Keratinocyte (primary cell): ENCODE measurements around the gene KRTAP10-6. TPM values are rescaled to one million over a fixed set of nuclear protein-coding genes. Genes with fewer than 3 reads are reported as not detected.

Experiments used
- DNase-seq: peaks from one replicate; pipeline ENCODE4 v3.0.0-alpha.2; 2011; ENCODE audit warnings: low read depth, missing footprints, low spot score
- FAIRE-seq: peaks from 2 replicates; lab custom pipeline; 2011; peaks lifted over from hg19 to GRCh38; lab: Jason Lieb, UNC
- H2AFZ ChIP-seq: 2 replicates; pipeline ENCODE4 v1.6.0; 2012; ENCODE audit warnings: low read length, control low read depth, inconsistent platforms; ENCODE audit not compliant: control insufficient read depth
- H3K27ac ChIP-seq: 2 replicates; pipeline ENCODE4 v1.5.1; 2011; ENCODE audit warnings: low read length; ENCODE audit not compliant: control insufficient read depth, insufficient read depth
- H3K27me3 ChIP-seq: 3 replicates; pipeline ENCODE4 v1.6.0; 2011; ENCODE audit warnings: low read length; ENCODE audit not compliant: control insufficient read depth, insufficient read depth; ENCODE audit errors: extremely low read depth
- H3K36me3 ChIP-seq, 2 experiments: 2 replicates in 1 of 2; 3 replicates in 1 of 2; pipeline ENCODE4 v1.5.1; 2011; ENCODE audit warnings: low read length in 2 of 2, mild to moderate bottlenecking in 1 of 2; ENCODE audit not compliant: control insufficient read depth in 2 of 2, insufficient read depth in 2 of 2; ENCODE audit errors: extremely low read depth in 1 of 2
- H3K4me1 ChIP-seq: 3 replicates; pipeline ENCODE4 v1.5.1; 2011; ENCODE audit warnings: low read length; ENCODE audit not compliant: control insufficient read depth, insufficient read depth; ENCODE audit errors: extremely low read depth
- H3K4me2 ChIP-seq: 3 replicates; pipeline ENCODE4 v1.6.0; 2011; ENCODE audit warnings: low read depth, low read length; ENCODE audit not compliant: control insufficient read depth, insufficient read depth; ENCODE audit errors: extremely low read depth
- H3K4me3 ChIP-seq, 3 experiments: fragments of 200-600 bp in 1 of 3; sonication (generic) in 1 of 3; 2 replicates in 2 of 3; 3 replicates in 1 of 3; pipeline ENCODE4 v1.5.1; 2011 to 2016; ENCODE audit warnings: low read length in 3 of 3, mild to moderate bottlenecking in 3 of 3, control low read depth in 2 of 3, inconsistent platforms in 1 of 3, low read depth in 1 of 3, mixed read lengths in 1 of 3, mixed run types in 1 of 3, moderate library complexity in 1 of 3; ENCODE audit not compliant: control insufficient read depth in 2 of 3, insufficient read depth in 2 of 3; ENCODE audit errors: extremely low read depth in 1 of 3
- H3K79me2 ChIP-seq: 2 replicates; pipeline ENCODE4 v1.6.0; 2012; ENCODE audit warnings: low read length; ENCODE audit not compliant: control insufficient read depth, insufficient read depth
- H3K9ac ChIP-seq: 3 replicates; pipeline ENCODE4 v1.6.0; 2011; ENCODE audit warnings: low read length; ENCODE audit not compliant: control insufficient read depth, insufficient read depth; ENCODE audit errors: extremely low read depth
- H3K9me1 ChIP-seq: 3 replicates; pipeline ENCODE4 v1.6.0; 2011; ENCODE audit warnings: low read length; ENCODE audit not compliant: control insufficient read depth, insufficient read depth; ENCODE audit errors: extremely low read depth
- H3K9me3 ChIP-seq: 2 replicates; pipeline ENCODE4 v1.5.1; 2012; ENCODE audit warnings: low read depth, low read length; ENCODE audit not compliant: control insufficient read depth
- H4K20me1 ChIP-seq: 3 replicates; pipeline ENCODE4 v1.6.0; 2011; ENCODE audit warnings: low read length; ENCODE audit not compliant: control insufficient read depth, insufficient read depth; ENCODE audit errors: extremely low read depth
- CTCF ChIP-seq, 3 experiments: IDR thresholded peaks in 1 of 3; conservative IDR thresholded peaks in 1 of 3; optimal IDR thresholded peaks in 1 of 3; 2 replicates in 2 of 3; 3 replicates in 1 of 3; pipeline versions ENCODE3 to v1.5.1; 2011; ENCODE audit warnings: low read length in 3 of 3, mild to moderate bottlenecking in 3 of 3, moderate library complexity in 2 of 3, control low read depth in 1 of 3, inconsistent platforms in 1 of 3; ENCODE audit not compliant: insufficient read depth in 2 of 3; ENCODE audit errors: extremely low read depth in 1 of 3
- EZH2 ChIP-seq: IDR thresholded peaks from one replicate; pipeline ENCODE4 v1.6.1; 2012; ENCODE audit warnings: inconsistent platforms, mild to moderate bottlenecking, low read length, moderate library complexity
- dilution Hi-C: fragments of 300-500 bp; cut with MboI; formaldehyde crosslinking; loops from one replicate; pipeline ENCODE4 v1.7.0; 2020; ENCODE audit warnings: low sequenced_read_pairs; ENCODE audit not compliant: extremely low pct_ligation_motif_present
- polyA plus RNA-seq, 5 experiments: library from polyadenylated mRNA; depleted of rRNA in 3 of 5; stranded (reverse) in 3 of 5; stranded (forward) in 1 of 5; unstranded in 1 of 5; fragments of >200 nt; gene quantifications; 1 replicate in 1 of 5; 2 replicates in 3 of 5; 3 replicates in 1 of 5; pipeline versions ENCODE4 v1.2.1 to v1.2.3, GENCODE V29; 2011 to 2012; ENCODE audit warnings: missing spikeins in 2 of 5, low read depth in 1 of 5, low replicate concordance in 1 of 5

Gene KRTAP10-6
- polyA plus RNA-seq, 1 donor (not counting 4 experiments of a cell fraction or from before 2014, with no cell fraction given) = not detected

- Histone ChIP-seq H3K4me1 (peaks cover 22% of the 10 kb centered on the region), H3K79me2 (no peaks in the 10 kb centered on the region), H2AFZ (peak overlapping the region; percentile 29), H4K20me1 (no peaks in the 10 kb centered on the region), H3K27ac (no peak overlapping the region), H3K4me2 (peak overlapping the region; percentile 52), H3K9ac (no peak overlapping the region), H3K27me3 (peaks cover 4% of the 10 kb centered on the region), H3K9me1 (no peaks in the 10 kb centered on the region), H3K36me3 (no peaks in the 10 kb centered on the region), H3K4me3 (no peak overlapping the region), H3K9me3 (no peaks in the 10 kb centered on the region)
- DNase-seq = no peak
- dilution Hi-C loops = no loop called here
- FAIRE-seq = peak; percentile 32
- no peak for TF ChIP-seq EZH2
- TF ChIP-seq CTCF (optimal IDR thresholded peaks at IDR 0.05 in 1 of 3, IDR thresholded peaks at IDR 0.05 in 1 of 3, conservative IDR thresholded peaks at IDR 0.05 in 1 of 3; ENCODE audit: extremely low read depth in 1 of 3, insufficient read depth in 2 of 3, low read length in 3 of 3) = peak in 1 of 3 experiments; percentile 47
Measured at GRCh38 chr21:44549525-44550211, 42.6 kb downstream of the KRTAP10-6 start.

GRCh38 chr21:44548922-44549321 lies 43.4 kb downstream of the KRTAP10-6 start:
- Histone ChIP-seq H4K20me1 (no peaks in the 10 kb centered on the region), H3K9me1 (no peaks in the 10 kb centered on the region), H3K9me3 (no peaks in the 10 kb centered on the region), H3K4me3 (peak overlapping the region in 1 of 3 experiments; percentile 37), H3K4me1 (peaks cover 22% of the 10 kb centered on the region), H3K79me2 (no peaks in the 10 kb centered on the region), H3K27me3 (peaks cover 4% of the 10 kb centered on the region), H3K9ac (no peak overlapping the region), H3K27ac (no peak overlapping the region), H3K36me3 (no peaks in the 10 kb centered on the region), H2AFZ (peak overlapping the region; percentile 11), H3K4me2 (peak overlapping the region; percentile 52)
- no peak for TF ChIP-seq EZH2
- TF ChIP-seq CTCF (optimal IDR thresholded peaks at IDR 0.05 in 1 of 3, IDR thresholded peaks at IDR 0.05 in 1 of 3, conservative IDR thresholded peaks at IDR 0.05 in 1 of 3; ENCODE audit: extremely low read depth in 1 of 3, insufficient read depth in 2 of 3, low read length in 3 of 3) = no peak
- FAIRE-seq (peak; percentile 80), DNase-seq (no peak)
- dilution Hi-C loops = no loop called here
